AG04449 (cell line): ENCODE measurements around the gene HAUS5.

Experiments
- CTCF ChIA-PET: fragments of 350-600 bp; formaldehyde crosslinking; extraction: SDS; loops from one replicate; lab custom pipeline; 2021; ENCODE audit warnings: antibody characterized with exemption; lab: Yijun Ruan, JAX
- POLR2A ChIA-PET: fragments of 400-600, 350-600 bp; formaldehyde crosslinking; extraction: SDS; loops from one replicate; lab custom pipeline; 2020; ENCODE audit warnings: antibody characterized with exemption, inconsistent platforms; lab: Yijun Ruan, JAX
- DNase-seq: peaks from one replicate; pipeline ENCODE4 v3.0.0-alpha.2; 2010; ENCODE audit warnings: low read depth, low spot score
- H3K4me3 ChIP-seq: 2 replicates; pipeline ENCODE4 v1.5.1; 2011; ENCODE audit warnings: low read depth, mild to moderate bottlenecking, control low read depth, low read length
- TF ChIP-seq, protein P1 (sequence below): IDR thresholded peaks from one replicate; pipeline ENCODE4 v1.5.1; 2011; ENCODE audit warnings: mild to moderate bottlenecking, moderate library complexity, low read length, control low read depth, inconsistent platforms; ENCODE audit not compliant: insufficient read depth; ENCODE audit errors: missing control alignments

HAUS5 gene

DNA sequence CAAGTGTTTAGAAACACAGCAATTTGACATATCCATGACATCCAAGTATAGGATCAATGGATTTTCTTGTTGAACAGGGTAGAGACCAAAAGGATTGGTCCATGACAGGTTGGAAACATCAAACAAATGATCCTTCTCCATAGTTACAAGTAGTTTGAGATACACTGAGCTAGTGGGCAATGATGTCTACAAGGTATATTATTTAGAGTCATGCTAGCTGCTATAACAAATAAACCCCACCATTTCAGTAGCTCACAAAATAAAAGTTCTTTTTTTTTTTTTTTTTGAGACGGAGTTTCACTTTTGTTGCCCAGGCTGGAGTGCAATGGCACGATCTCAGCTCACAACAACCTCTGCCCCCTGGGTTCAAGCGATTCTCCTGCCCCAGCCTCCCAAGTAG is 4.9 kb upstream of the HAUS5 start:
- TF ChIP-seq, protein P1, sequence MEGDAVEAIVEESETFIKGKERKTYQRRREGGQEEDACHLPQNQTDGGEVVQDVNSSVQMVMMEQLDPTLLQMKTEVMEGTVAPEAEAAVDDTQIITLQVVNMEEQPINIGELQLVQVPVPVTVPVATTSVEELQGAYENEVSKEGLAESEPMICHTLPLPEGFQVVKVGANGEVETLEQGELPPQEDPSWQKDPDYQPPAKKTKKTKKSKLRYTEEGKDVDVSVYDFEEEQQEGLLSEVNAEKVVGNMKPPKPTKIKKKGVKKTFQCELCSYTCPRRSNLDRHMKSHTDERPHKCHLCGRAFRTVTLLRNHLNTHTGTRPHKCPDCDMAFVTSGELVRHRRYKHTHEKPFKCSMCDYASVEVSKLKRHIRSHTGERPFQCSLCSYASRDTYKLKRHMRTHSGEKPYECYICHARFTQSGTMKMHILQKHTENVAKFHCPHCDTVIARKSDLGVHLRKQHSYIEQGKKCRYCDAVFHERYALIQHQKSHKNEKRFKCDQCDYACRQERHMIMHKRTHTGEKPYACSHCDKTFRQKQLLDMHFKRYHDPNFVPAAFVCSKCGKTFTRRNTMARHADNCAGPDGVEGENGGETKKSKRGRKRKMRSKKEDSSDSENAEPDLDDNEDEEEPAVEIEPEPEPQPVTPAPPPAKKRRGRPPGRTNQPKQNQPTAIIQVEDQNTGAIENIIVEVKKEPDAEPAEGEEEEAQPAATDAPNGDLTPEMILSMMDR, result no peak
- DNase-seq, result no peak
- no peak overlapping the region for H3K4me3 ChIP-seq
- ChIA-PET CTCF (interaction anchor here (1.5 kb wide), 1 partner anchor 93 kb away, joined by 3 read pairs; no protein-coding TSS in a partner anchor), POLR2A (interaction anchor here (1.2 kb wide), 1 partner anchor 79 kb away, joined by 4 read pairs; no protein-coding TSS in a partner anchor)

DNA sequence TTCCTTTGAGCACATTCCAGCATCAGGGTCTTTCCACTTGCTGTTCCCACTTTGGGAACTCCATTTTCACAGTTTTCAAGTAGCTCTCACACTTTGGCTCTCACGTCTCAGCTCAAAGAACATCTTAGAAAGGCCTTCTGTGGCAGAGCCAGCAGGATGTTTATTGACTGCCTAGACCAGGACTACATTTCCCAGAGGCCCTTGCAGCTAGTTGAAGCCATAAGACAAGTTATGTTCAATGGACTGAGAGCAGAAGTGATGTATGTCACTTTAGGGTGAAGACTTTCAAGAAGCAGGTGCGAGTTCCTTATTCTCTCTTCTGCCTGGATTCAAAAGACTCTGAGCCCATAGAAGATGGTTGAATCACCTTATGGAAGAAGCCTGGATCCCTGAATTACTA is 4.3 kb upstream of the HAUS5 start:
- no peak overlapping the region for H3K4me3 ChIP-seq
- CTCF ChIA-PET, result interaction anchor here (1.5 kb wide), 1 partner anchor 94 kb away, joined by 3 read pairs; no protein-coding TSS in a partner anchor
- POLR2A ChIA-PET, result interaction anchor here (1.2 kb wide), 1 partner anchor 80 kb away, joined by 4 read pairs; no protein-coding TSS in a partner anchor
- TF ChIP-seq, protein P1, result no peak
- DNase-seq, result no peak

DNA sequence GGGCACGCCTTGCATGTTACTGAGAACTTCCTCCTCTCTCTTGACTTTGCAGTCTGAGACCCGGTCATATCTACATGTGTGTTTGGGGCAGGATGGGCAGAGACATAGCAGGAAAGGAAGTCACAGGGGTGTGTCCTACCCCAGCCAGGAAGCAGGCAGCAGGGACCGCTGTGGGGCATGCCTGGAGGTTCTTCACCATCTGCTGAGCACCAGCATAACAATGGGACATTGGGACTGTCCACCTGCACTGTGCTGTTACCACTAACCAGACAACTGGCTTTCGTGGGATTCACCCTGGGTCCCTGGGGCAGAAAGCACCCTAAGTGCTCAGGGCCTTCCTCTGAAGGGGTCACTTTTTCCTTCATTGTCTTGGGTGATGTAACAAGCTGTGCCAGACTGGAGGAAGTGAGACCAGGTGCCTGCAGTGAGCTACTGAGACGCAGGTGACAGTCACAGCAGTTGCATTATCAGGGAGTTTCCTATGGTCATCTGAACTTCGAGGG is 2.6 kb upstream of the HAUS5 start:
- TF ChIP-seq, protein P1, result no peak
- no peak overlapping the region for H3K4me3 ChIP-seq
- ChIA-PET POLR2A (no interaction called here), CTCF (no interaction called here)
- no peak for DNase-seq

DNA sequence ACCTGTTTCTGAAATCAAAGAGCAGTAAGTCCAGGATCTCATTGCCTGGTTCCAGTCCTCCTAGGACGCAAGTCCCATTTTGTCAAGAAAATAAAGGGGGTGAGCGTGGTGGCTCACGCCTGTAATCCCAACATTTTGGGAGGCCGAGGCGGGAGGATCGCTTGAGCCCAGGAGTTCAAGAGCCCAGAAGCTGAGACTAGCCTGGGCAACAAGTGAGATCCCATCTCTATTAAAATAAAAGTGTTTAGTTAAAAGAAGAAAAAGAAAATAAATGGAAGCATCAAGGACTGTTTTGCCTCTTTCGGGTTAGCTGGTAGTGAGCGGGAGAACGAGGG is 344 bp upstream of the HAUS5 start:
- CTCF ChIA-PET, result interaction anchor here (2.2 kb wide), 1 partner anchor 64 kb away, joined by 8 read pairs; no protein-coding TSS in a partner anchor

DNA sequence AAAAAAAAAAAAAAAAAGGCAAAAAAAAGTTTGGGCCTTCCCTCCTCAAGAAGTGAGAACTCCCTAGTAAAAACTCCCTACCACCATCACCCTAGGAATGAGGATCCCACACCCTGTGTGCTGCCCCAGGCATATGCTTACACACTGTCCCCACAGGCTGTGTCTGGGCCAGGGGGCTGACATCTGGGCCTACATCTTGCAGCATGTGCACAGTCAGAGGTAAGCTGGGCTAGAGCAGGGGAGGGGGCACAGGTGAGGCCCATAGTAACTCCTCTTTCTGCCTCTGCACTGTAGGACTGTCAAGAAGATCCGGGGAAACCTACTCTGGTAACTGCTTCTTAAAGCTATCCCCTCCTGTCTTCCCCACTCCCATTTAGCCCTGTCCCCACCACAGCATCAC is 1.0 kb downstream of the HAUS5 start:
- ChIA-PET CTCF (interaction anchor here (1.1 to 2.2 kb wide), 3 partner anchors 65 to 103 kb away, joined by 3 to 8 read pairs (median 3); no protein-coding TSS in a partner anchor), POLR2A (no interaction called here)
- DNase-seq, result no peak
- no peak overlapping the region for H3K4me3 ChIP-seq
- TF ChIP-seq, protein P1, result no peak

More for the DNA sequence above, 344 bp upstream of the HAUS5 start:
- TF ChIP-seq, protein P1, result no peak
- DNase-seq, result no peak
- H3K4me3 ChIP-seq, result peak overlapping the region; percentile 84
- POLR2A ChIA-PET, result interaction anchor here (0.8 to 1.2 kb wide), 2 partner anchors 13 to 32 kb away, joined by 3 to 5 read pairs; no protein-coding TSS in a partner anchor

DNA sequence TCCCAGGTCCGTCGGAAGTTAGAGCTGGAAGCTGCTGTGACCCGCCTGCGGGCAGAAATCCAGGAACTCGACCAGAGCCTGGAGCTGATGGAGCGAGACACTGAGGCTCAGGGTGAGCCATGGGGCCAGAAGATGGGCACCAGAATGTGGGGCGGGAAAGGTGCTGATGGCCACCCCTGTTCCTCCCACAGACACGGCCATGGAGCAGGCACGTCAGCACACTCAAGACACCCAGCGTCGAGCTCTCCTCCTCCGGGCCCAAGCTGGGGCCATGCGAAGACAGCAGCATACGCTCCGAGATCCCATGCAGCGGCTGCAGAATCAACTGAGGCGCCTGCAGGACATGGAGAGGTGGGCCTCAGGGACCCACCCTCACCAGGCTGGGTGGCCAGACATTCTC is 2.5 kb downstream of the HAUS5 start:
- DNase-seq, result no peak
- H3K4me3 ChIP-seq, result no peak overlapping the region
- TF ChIP-seq, protein P1, result no peak
- CTCF ChIA-PET, result interaction anchor here (1.2 to 1.5 kb wide), 2 partner anchors 66 kb away, joined by 3 to 4 read pairs; no protein-coding TSS in a partner anchor
- POLR2A ChIA-PET, result interaction anchor here (0.6 kb wide), 1 partner anchor 267 kb away, joined by 3 read pairs; no protein-coding TSS in a partner anchor
